ENCODE data around the gene CCNI2.

DNA sequence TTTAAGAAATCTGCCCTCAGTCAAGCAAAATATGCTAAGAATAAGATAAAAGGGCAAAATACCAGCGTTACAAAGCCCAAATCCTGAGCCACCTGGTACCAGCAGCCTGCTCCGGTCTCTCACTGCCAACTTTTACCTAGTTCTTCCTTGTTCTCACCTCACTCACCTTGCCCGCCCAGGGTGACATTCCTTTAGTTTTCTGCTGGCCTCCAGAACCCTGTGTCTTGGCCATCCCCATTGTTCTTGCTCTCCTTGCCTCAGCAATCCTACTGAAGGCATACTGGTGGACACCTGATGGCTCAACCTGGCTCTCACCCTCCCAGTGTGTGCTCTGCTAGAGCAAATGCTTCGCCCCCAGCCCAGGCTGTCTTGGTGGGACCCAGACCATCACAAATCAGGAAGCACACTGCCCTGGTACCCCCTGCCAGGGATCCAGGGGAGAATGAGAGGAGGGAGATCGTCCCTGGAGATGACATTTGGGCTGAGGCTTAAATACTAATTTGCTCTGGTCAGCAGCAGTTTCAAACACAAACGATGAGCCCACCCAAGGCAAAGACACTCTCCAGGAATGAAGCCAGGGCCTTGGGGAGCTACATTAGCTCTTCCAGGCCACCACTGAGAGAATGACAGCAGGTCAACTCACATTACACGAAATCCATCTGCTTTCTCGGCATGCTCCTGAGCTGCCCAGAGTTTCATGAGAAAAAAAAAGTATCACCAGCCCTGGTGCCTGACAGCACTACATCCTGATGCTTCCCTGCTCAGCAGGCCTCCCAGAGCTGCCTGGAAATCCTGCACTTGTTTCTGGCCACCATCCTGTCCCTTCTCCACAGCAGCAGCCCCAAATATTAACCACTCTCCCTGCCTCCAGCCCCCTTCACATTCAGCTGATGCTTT, 42.0 kb downstream of the CCNI2 start:
- TF ChIP-seq, protein P1, sequence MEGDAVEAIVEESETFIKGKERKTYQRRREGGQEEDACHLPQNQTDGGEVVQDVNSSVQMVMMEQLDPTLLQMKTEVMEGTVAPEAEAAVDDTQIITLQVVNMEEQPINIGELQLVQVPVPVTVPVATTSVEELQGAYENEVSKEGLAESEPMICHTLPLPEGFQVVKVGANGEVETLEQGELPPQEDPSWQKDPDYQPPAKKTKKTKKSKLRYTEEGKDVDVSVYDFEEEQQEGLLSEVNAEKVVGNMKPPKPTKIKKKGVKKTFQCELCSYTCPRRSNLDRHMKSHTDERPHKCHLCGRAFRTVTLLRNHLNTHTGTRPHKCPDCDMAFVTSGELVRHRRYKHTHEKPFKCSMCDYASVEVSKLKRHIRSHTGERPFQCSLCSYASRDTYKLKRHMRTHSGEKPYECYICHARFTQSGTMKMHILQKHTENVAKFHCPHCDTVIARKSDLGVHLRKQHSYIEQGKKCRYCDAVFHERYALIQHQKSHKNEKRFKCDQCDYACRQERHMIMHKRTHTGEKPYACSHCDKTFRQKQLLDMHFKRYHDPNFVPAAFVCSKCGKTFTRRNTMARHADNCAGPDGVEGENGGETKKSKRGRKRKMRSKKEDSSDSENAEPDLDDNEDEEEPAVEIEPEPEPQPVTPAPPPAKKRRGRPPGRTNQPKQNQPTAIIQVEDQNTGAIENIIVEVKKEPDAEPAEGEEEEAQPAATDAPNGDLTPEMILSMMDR (IDR thresholded peaks at IDR 0.05; ENCODE audit: extremely low read depth in 1 of 2, insufficient read depth in 1 of 2, low read depth in 1 of 2, low read length in 2 of 2) = no peak
- TF ChIP-seq POLR2AphosphoS5 (IDR thresholded peaks at IDR 0.05; ENCODE audit: insufficient read depth, low read depth, low read length) = no peak
- TF ChIP-seq POLR2A (IDR thresholded peaks at IDR 0.05; ENCODE audit: low read depth, low read length) = no peak
- no peak for TF ChIP-seq GATA2 (IDR thresholded peaks at IDR 0.05; ENCODE audit: insufficient read depth, insufficient read length, low read depth, low read length)
